Right lung (tissue), 5 donors: ENCODE measurements around the gene WFIKKN1. TPM values are rescaled to one million over a fixed set of nuclear protein-coding genes. Genes with fewer than 3 reads are reported as not detected.
A peak's percentile ranks its signal among the peaks of the same experiment; 100 is the strongest.

Experiments
- DNase-seq, 2 donors: peaks; one replicate each; pipeline ENCODE4 v3.0.0-alpha.2; 2013
- polyA plus RNA-seq, 5 donors: library from polyadenylated mRNA; unstranded; fragments of 120-200 nt; gene quantifications; one replicate each; pipeline versions ENCODE4 v1.2.1 to v1.2.3, GENCODE V29; 2013; ENCODE audit warnings: inconsistent platforms in 1 of 5, low replicate concordance in 1 of 5; ENCODE audit not compliant: insufficient read length in 5 of 5, insufficient read depth in 1 of 5

The WFIKKN1 gene
- polyA plus RNA-seq, 5 donors: 0.20 to 1.2 (median 0.36) TPM

- no peak for DNase-seq
Measured at GRCh38 chr16:651844-652243, 21.1 kb downstream of the WFIKKN1 start.

GRCh38 chr16:652454-653305 lies 21.9 kb downstream of the WFIKKN1 start:
- no peak for DNase-seq

GRCh38 chr16:654034-654433 lies 23.2 kb downstream of the WFIKKN1 start:
- DNase-seq: no peak

DNA sequence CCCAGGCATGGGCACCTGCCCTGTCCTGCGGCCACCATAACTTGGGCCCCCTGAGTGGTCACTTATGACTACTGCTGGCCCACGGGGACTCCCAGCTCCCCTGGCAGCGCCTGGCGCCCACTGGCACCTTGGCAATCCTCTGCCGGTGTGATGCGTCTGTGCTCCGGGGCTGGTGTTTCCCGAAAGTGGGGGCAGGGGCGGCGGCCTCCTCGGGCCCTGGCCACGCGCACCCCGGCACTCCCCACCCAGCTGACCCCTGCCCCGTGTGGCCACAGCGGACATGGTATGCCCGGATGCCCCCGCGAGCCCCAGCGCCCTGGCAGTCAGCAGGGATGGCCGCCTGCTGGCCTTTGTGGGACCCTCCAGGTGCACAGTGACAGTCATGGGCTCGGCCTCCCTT lies 26.7 kb downstream of the WFIKKN1 start:
- DNase-seq: no peak

GRCh38 chr16:658679-659571 lies 28.1 kb downstream of the WFIKKN1 start:
- DNase-seq: no peak

- DNase-seq: no peak
Measured at GRCh38 chr16:659618-660017, 28.8 kb downstream of the WFIKKN1 start.

- DNase-seq: no peak
Measured at GRCh38 chr16:660132-660458, 29.3 kb downstream of the WFIKKN1 start.

DNA sequence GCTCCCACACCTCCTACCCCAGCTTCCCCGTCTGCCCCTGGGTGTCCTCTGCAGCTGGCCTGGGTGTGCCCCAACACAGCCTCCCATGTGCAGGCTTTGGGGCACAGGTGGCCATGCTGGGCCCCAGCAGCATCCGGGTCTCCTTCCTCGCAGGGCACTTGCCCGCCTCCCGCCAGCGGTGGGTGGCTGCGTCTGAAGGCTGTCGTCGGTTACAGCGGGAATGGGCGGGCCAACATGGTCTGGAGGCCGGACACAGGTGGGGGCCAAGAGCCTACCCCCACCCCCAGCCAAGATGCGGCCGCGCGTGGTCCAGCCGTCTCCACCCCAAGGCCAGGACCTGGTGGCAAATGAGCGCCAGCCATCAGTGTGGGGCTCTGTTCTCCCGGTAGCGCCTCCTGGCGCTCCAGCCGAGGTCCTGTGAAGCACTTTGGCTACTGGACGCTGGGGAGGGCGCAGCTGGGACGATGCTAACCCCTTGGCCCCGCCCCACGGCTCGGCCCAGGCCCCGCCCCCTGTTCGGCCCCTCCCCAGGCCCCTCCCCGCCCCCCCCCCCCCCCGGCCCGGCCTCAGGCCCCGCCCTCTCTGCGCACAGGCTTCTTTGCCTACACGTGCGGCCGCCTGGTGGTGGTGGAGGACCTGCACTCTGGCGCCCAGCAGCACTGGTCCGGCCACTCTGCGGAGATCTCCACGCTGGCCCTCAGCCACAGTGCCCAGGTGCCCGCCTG lies 29.8 kb downstream of the WFIKKN1 start:
- DNase-seq: peak in 1 of 2 donors; percentile 40

GRCh38 chr16:661184-661821 lies 30.5 kb downstream of the WFIKKN1 start:
- no peak for DNase-seq

DNA sequence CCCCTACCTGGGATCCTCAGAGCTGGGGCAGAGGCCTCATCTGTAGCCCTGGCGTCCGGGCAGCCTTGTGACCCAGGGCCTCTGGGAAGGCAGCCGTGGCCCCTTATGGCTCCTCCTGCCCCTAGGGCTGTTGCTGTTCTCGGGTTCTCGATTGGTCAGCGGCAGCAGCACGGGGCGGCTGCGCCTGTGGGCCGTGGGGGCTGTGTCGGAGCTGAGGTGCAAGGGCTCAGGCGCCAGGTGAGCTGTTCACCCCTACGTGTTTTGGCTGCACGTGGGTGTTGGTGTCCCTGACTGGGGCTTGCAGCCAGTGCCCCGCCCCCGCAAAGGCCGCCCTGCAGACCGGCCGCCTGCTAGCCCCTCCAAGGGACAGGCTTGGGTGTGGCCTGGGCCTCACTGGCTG lies 31.3 kb downstream of the WFIKKN1 start:
- DNase-seq: no peak

- DNase-seq: no peak
Measured at GRCh38 chr16:662597-662996, 31.8 kb downstream of the WFIKKN1 start.

- DNase-seq: no peak
Measured at GRCh38 chr16:666572-666971, 35.8 kb downstream of the WFIKKN1 start.

DNA sequence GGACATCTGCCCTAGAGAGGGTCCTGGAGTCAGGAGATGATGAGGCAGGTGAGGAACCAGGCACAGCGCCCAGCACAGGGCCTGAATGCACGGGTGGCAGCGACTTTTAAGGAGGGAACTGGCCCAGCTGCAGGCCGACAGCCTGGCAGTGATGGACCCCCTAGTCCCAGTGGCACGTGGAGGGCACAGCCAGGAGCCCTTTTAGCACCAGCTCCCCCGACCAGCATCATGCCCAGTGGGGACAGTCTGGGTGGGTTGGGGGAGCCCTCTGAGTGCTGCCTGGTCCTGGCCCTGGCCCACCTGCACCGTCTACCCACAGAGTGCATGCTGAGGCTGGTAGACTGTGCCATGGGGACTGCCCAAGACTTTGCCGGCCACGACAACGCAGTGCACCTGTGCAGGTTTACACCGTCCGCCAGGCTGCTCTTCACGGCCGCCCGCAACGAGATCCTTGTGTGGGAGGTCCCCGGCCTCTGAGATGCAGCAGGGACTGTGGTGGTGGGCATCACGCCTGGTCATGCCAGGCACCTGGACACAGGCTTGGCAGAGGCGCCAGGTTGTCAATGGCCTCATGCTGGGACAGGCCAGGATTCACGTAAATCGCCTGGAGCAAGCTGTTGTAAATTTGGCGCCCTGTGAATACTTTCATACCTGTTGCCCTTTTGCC lies 36.5 kb downstream of the WFIKKN1 start:
- DNase-seq: no peak

DNA sequence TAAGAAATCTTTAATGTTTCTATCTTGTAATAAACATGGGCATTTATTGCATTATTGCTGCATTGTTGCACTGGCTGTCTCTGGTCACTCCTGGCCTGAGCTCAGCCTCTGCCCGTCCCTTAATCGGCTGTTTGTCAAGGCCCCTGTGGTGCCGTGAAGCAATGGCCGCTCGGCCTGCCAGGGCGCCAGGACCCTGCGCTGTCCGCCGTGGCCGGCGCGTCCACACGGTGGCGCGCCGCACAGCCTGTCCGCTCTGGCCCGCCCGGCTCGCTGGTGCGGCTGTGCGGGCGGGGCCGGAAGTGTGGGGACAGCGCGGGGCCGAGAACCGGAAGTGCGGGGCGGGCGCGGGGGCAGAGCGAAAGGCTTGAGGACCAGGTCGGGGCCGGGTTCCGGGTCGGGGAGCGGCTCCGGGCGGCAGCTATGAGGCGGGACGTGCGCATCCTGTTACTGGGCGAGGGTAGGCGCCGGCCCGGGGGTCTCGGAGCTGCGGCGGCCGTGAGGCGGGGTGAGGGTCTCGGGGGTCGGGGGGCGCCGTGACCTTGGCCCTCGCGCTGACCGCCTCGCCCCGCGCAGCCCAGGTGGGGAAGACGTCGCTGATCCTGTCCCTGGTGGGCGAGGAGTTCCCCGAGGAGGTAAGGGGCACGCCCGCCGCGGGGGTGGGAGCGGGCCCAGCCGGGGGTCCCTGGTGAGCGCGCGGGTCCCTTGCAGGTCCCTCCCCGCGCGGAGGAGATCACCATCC lies 37.2 kb downstream of the WFIKKN1 start, which contains the start of gene RHOT2:
RHOT2 (plus strand) TSS at position 353 of the 739 bp plus-strand sequence; CDS start at position 421, 68 bp downstream.
- DNase-seq: peak; percentile 87 to 89

- no peak for DNase-seq
Measured at GRCh38 chr16:668519-669171, 37.9 kb downstream of the WFIKKN1 start.

DNA sequence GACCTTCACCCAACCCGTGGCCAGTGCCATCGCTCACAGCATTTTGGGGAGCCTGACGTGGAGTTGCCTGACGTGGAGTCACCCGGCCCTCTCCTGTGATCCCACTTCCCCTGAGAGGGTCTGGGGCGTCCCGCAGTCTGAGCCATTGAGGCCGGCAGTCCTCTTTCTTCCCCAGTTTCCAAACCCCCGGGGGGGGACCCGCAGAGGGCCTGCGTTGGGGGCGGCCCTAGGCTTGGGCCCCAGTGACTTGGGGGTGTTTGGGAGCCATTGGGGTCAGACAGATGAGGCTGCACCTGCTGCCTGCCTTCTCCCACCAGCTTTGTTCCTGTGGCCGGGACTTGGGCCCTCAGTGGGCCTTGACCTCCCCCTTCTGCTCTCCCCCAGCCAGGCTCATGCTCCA lies 38.9 kb downstream of the WFIKKN1 start:
- no peak for DNase-seq

DNA sequence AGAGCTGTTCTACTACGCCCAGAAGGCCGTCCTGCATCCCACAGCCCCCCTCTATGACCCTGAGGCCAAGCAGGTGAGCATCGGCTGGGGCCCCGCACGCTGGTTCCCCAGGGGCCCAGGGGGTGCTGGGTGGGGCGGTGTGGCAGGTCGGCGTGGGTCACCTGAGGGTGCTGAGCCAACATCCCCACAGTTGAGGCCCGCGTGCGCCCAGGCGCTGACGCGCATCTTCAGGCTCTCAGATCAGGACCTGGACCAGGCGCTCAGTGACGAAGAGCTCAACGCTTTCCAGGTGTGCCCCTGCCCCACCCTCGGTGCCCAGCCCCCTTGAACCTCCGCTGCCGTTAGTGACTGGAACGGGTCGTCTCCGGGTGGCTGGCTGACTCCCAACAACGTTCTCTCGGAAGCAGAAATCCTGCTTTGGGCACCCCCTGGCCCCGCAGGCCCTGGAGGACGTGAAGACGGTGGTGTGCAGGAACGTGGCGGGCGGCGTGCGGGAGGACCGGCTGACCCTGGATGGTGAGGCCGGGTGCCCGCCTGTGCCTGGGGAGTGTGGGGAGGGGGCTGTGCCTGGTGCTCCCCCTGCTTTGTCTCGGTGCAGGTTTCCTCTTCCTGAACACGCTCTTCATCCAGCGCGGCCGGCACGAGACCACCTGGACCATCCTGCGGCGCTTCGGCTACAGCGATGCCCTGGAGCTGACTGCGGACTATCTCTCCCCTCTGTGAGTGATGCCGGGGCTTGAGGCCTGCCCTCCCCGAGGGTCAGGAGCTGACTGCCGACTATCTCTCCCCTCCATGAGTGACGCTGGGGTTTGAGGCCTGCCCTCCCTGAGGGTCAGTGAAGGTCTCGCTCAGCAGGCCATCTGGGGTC lies 39.9 kb downstream of the WFIKKN1 start:
- no peak for DNase-seq

DNA sequence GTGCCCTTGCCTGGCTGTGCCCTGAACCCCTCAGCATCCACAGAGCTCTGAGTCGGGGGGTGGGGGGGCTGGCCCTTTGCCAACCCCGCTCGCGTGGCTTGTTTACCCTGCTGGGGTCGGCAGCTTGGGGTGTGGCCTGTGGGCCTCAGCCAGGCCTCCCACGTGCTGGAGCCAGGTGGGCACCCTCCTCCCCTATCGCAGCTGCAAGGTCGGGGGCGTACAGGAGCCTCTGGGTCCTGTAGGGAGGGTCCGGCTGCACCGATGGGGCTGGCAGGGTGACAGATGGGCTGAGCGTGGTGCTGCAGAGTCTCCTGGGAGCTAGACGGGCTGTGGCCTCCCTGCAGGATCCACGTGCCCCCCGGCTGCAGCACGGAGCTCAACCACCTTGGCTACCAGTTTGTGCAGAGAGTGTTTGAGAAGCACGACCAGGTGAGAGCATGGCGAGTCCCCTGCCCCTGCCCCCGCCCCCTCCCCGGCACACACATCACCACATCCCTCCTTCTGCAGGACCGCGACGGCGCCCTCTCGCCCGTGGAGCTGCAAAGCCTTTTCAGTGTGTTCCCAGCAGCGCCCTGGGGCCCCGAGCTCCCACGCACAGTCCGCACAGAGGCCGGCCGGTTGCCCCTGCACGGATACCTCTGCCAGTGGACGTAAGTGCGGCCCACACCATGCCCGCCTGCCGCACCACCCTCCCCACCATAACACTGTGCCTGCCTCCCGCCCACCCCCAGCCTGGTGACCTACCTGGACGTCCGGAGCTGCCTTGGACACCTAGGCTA lies 40.8 kb downstream of the WFIKKN1 start:
- no peak for DNase-seq
